PC-3 (cell line): Measurements from ENCODE around the gene TMEM14C. TPM values are rescaled to one million over a fixed set of nuclear protein-coding genes. Genes with fewer than 3 reads are reported as not detected.
A peak's percentile ranks its signal among the peaks of the same experiment; 100 is the strongest.

Source experiments
- ATAC-seq: fragments of 200-7000 bp; cut with Tn5 transposase; 2 replicates; pipeline ENCODE4 v1.9.1; 2020; ENCODE audit warnings: mild to moderate bottlenecking, moderate library complexity
- BruUV-seq: library from RNA; stranded (reverse); fragments of 400-500 nt; replicated peaks from 2 replicates; lab custom pipeline; 2021; lab: Mats Ljungman, UMichigan
- CTCF ChIA-PET: fragments of 300-600 bp; sonication (Branson Sonifier 250); formaldehyde crosslinking; loops from one replicate; lab custom pipeline; 2022; ENCODE audit warnings: antibody characterized with exemption; lab: Charles Lee
- POLR2A ChIA-PET: fragments of 300-600 bp; sonication (Branson Sonifier 250); formaldehyde crosslinking; loops from one replicate; lab custom pipeline; 2022; ENCODE audit warnings: antibody characterized with exemption; ENCODE audit not compliant: unreplicated experiment; lab: Charles Lee
- DNase-seq: peaks from one replicate; pipeline ENCODE4 v3.0.0-alpha.2; 2015
- H2AFZ ChIP-seq: fragments of 300-600 bp; sonication (generic); 2 replicates; pipeline ENCODE4 v1.6.0; 2016; ENCODE audit warnings: antibody characterized with exemption, low read length
- H3F3A ChIP-seq: fragments of 300-600 bp; sonication (generic); one replicate; pipeline ENCODE4 v1.6.0; 2017; ENCODE audit warnings: antibody characterized with exemption, low read length, control low read depth, mild to moderate bottlenecking; ENCODE audit not compliant: unreplicated experiment
- H3K27ac ChIP-seq: fragments of 300-600 bp; sonication (generic); 2 replicates; pipeline ENCODE4 v1.5.1; 2016; ENCODE audit warnings: mild to moderate bottlenecking, low read length
- H3K27me3 ChIP-seq: fragments of 300-600 bp; sonication (generic); 2 replicates; pipeline ENCODE4 v1.6.1; 2016; ENCODE audit warnings: low read length, mixed read lengths
- H3K36me3 ChIP-seq: fragments of 300-600 bp; sonication (generic); 2 replicates; pipeline ENCODE4 v1.6.1; 2016; ENCODE audit warnings: low read depth, mixed run types, low read length, mixed read lengths
- H3K4me1 ChIP-seq: fragments of 300-600 bp; sonication (generic); 2 replicates; pipeline ENCODE4 v1.5.1; 2016; ENCODE audit warnings: low read length; ENCODE audit not compliant: insufficient read depth
- H3K4me2 ChIP-seq: fragments of 300-600 bp; sonication (generic); 2 replicates; pipeline ENCODE4 v1.6.0; 2016; ENCODE audit warnings: low read length
- H3K4me3 ChIP-seq: fragments of 300-600 bp; sonication (generic); 2 replicates; pipeline ENCODE4 v1.5.1; 2016; ENCODE audit warnings: mild to moderate bottlenecking, low read length, mixed read lengths
- H3K79me2 ChIP-seq: fragments of 300-600 bp; sonication (generic); 2 replicates; pipeline ENCODE4 v1.6.1; 2017; ENCODE audit warnings: low read length, mixed read lengths
- H3K9ac ChIP-seq: fragments of 300-600 bp; sonication (generic); 2 replicates; pipeline ENCODE4 v1.6.0; 2016; ENCODE audit warnings: mild to moderate bottlenecking, low read length
- H3K9me2 ChIP-seq: fragments of 300-600 bp; sonication (generic); replicated peaks from 2 replicates; pipeline ENCODE4 v1.6.1; 2016; ENCODE audit warnings: mixed run types, low read length, mixed read lengths
- H3K9me3 ChIP-seq: fragments of 300-600 bp; sonication (generic); 2 replicates; pipeline ENCODE4 v1.6.1; 2016; ENCODE audit warnings: low read length, mixed read lengths
- H4K20me1 ChIP-seq: fragments of 300-600 bp; sonication (generic); 2 replicates; pipeline ENCODE4 v1.6.1; 2016; ENCODE audit warnings: low read length, mixed read lengths
- CTCF ChIP-seq: fragments of 300-600 bp; sonication (generic); conservative IDR thresholded peaks from 2 replicates; pipeline ENCODE4 v1.5.1; 2017; ENCODE audit warnings: antibody characterized with exemption, low read depth, mild to moderate bottlenecking, low read length
- EZH2 ChIP-seq: fragments of 300-600 bp; sonication (generic); IDR thresholded peaks from one replicate; pipeline ENCODE4 v1.6.1; 2017; ENCODE audit warnings: antibody characterized with exemption, mild to moderate bottlenecking, low read length; ENCODE audit not compliant: unreplicated experiment
- EZH2phosphoT487 ChIP-seq: fragments of 300-600 bp; sonication (generic); IDR thresholded peaks from 2 replicates; pipeline ENCODE4 v1.6.1; 2018; ENCODE audit warnings: mild to moderate bottlenecking, antibody characterized with exemption, low read length, borderline replicate concordance
- intact Hi-C: fragments of 100-400 bp; cut with micrococcal nuclease; formaldehyde crosslinking; loops from 2 replicates; pipeline ENCODE4 v1.9.0; 2023
- total RNA-seq: library from RNA; depleted of rRNA; stranded (reverse); fragments of >200 nt; gene quantifications from 2 replicates; pipeline ENCODE4 v1.2.3, GENCODE V29; 2014

TMEM14C gene
- total RNA-seq, 1 experiment from 2014 or later, result 87.8 TPM

GRCh38 chr6:10687582-10687981 is 35.3 kb upstream of the TMEM14C start:
- H3K9me3 ChIP-seq, result no peaks in the 10 kb centered on the region
- H4K20me1 ChIP-seq, result no peaks in the 10 kb centered on the region
- H3K79me2 ChIP-seq, result no peaks in the 10 kb centered on the region
- intact Hi-C loops, result no loop called here
- H3K27ac ChIP-seq, result no peak overlapping the region
- no peaks in the 10 kb centered on the region for H3K9me2 ChIP-seq
- ATAC-seq, result no peak
- TF ChIP-seq EZH2phosphoT487 (no peak), CTCF (no peak), EZH2 (no peak)
- BruUV-seq, result no TSS peak
- H3K4me1 ChIP-seq, result no peaks in the 10 kb centered on the region
- no peak overlapping the region for H2AFZ ChIP-seq
- POLR2A ChIA-PET, result no interaction called here
- no peaks in the 10 kb centered on the region for H3K36me3 ChIP-seq
- H3K27me3 ChIP-seq, result no peaks in the 10 kb centered on the region
- no peak overlapping the region for H3K4me3 ChIP-seq
- CTCF ChIA-PET, result no interaction called here
- no peak overlapping the region for H3K9ac ChIP-seq
- no peak overlapping the region for H3K4me2 ChIP-seq
- no peaks in the 10 kb centered on the region for H3F3A ChIP-seq
- no peak for DNase-seq

- intact Hi-C loops, result no loop called here
- BruUV-seq, result no TSS peak
- H3K9me3 ChIP-seq, result no peaks in the 10 kb centered on the region
- H3K9me2 ChIP-seq, result no peaks in the 10 kb centered on the region
- no peak overlapping the region for H3K27ac ChIP-seq
- peaks cover 27% of the 10 kb centered on the region for H3K79me2 ChIP-seq
- ChIA-PET CTCF (no interaction called here), POLR2A (no interaction called here)
- no peak for ATAC-seq
- no peak overlapping the region for H3K4me3 ChIP-seq
- TF ChIP-seq CTCF (no peak), EZH2phosphoT487 (no peak), EZH2 (no peak)
- DNase-seq, result no peak
- H3K4me1 ChIP-seq, result peaks cover 9% of the 10 kb centered on the region
- no peak overlapping the region for H3K4me2 ChIP-seq
- H3F3A ChIP-seq, result no peaks in the 10 kb centered on the region
- H4K20me1 ChIP-seq, result no peaks in the 10 kb centered on the region
- H3K27me3 ChIP-seq, result no peaks in the 10 kb centered on the region
- H3K9ac ChIP-seq, result no peak overlapping the region
- no peak overlapping the region for H2AFZ ChIP-seq
- 0 out of 2 replicates have a peak, but pooled peaks cover 4% of the 10 kb centered on the region for H3K36me3 ChIP-seq
Measured at GRCh38 chr6:10690651-10691445, 32.0 kb upstream of the TMEM14C start.

- no peaks in the 10 kb centered on the region for H3K27me3 ChIP-seq
- no peaks in the 10 kb centered on the region for H3K9me3 ChIP-seq
- H3K4me1 ChIP-seq, result peaks cover 19% of the 10 kb centered on the region
- peak overlapping the region; percentile 95; the same call in 1 of the 2 replicates for H3K9ac ChIP-seq
- CTCF ChIA-PET, result no interaction called here
- no peaks in the 10 kb centered on the region for H3F3A ChIP-seq
- H4K20me1 ChIP-seq, result no peaks in the 10 kb centered on the region
- ATAC-seq, result no peak
- H3K4me2 ChIP-seq, result peak overlapping the region; percentile 92
- H3K27ac ChIP-seq, result no peak overlapping the region
- no peak overlapping the region for H2AFZ ChIP-seq
- POLR2A ChIA-PET, result no interaction called here
- peak overlapping the region; percentile 98 for H3K4me3 ChIP-seq
- no peaks in the 10 kb centered on the region for H3K9me2 ChIP-seq
- H3K36me3 ChIP-seq, result peaks cover 14% of the 10 kb centered on the region; the same call in 1 of the 2 replicates
- TF ChIP-seq CTCF (no peak), EZH2 (no peak), EZH2phosphoT487 (no peak)
- intact Hi-C loops, result no loop called here
- peaks cover 49% of the 10 kb centered on the region for H3K79me2 ChIP-seq
- BruUV-seq, result no TSS peak
- DNase-seq, result no peak
Measured at GRCh38 chr6:10692965-10693538, 29.8 kb upstream of the TMEM14C start.
